ENCODE measurements around the gene PALMD. TPM values are rescaled to one million over a fixed set of nuclear protein-coding genes. Genes with fewer than 3 reads are reported as not detected.

The PALMD gene
- total and polyA plus RNA-seq, 4 donors: 12.1 to 42.5 (median 14.5) TPM

- 95% methylated on average over 2 of the region's 4 CpGs for WGBS (ENCODE audit: insufficient coverage)
- Histone ChIP-seq H3K27me3 (ENCODE audit: control insufficient read depth, insufficient read depth, low read length) (no peaks in the 10 kb centered on the region), H3K36me3 (ENCODE audit: control insufficient read depth, insufficient read depth, low read length) (no peaks in the 10 kb centered on the region), H3K4me3 (ENCODE audit: low read depth, low read length) (no peak overlapping the region), H3K9me3 (ENCODE audit: control insufficient read depth, insufficient read depth, low read length) (no peaks in the 10 kb centered on the region), H3K4me1 (ENCODE audit: control insufficient read depth, insufficient read depth, low read length) (no peaks in the 10 kb centered on the region), H3K27ac (ENCODE audit: low read depth, low read length) (no peak overlapping the region)
- DNase-seq (ENCODE audit: low read depth in 4 of 6, low spot score in 6 of 6): no peak
Measured at GRCh38 chr1:99669376-99669775, 23.5 kb downstream of the PALMD start.

GRCh38 chr1:99669821-99670220, 23.9 kb downstream of the PALMD start:
- no peaks in the 10 kb centered on the region for H3K36me3 ChIP-seq (ENCODE audit: control insufficient read depth, insufficient read depth, low read length)
- no peaks in the 10 kb centered on the region for H3K27me3 ChIP-seq (ENCODE audit: control insufficient read depth, insufficient read depth, low read length)
- H3K9me3 ChIP-seq (ENCODE audit: control insufficient read depth, insufficient read depth, low read length): no peaks in the 10 kb centered on the region
- DNase-seq (ENCODE audit: low read depth in 4 of 6, low spot score in 6 of 6): no peak
- no peak overlapping the region for H3K4me3 ChIP-seq (ENCODE audit: low read depth, low read length)
- no peak overlapping the region for H3K27ac ChIP-seq (ENCODE audit: low read depth, low read length)
- no peaks in the 10 kb centered on the region for H3K4me1 ChIP-seq (ENCODE audit: control insufficient read depth, insufficient read depth, low read length)
- no CpG with 5 or more reads among the region's 2 CpGs for WGBS (ENCODE audit: insufficient coverage)

- DNase-seq (ENCODE audit: low read depth in 4 of 6, low spot score in 6 of 6): no peak
- Histone ChIP-seq H3K4me1 (ENCODE audit: control insufficient read depth, insufficient read depth, low read length) (no peaks in the 10 kb centered on the region), H3K4me3 (ENCODE audit: low read depth, low read length) (no peak overlapping the region), H3K36me3 (ENCODE audit: control insufficient read depth, insufficient read depth, low read length) (no peaks in the 10 kb centered on the region), H3K27me3 (ENCODE audit: control insufficient read depth, insufficient read depth, low read length) (no peaks in the 10 kb centered on the region), H3K9me3 (ENCODE audit: control insufficient read depth, insufficient read depth, low read length) (no peaks in the 10 kb centered on the region), H3K27ac (ENCODE audit: low read depth, low read length) (no peak overlapping the region)
- WGBS (ENCODE audit: insufficient coverage): no CpG with 5 or more reads among the region's 1 CpG
Measured at GRCh38 chr1:99670583-99670982, 24.7 kb downstream of the PALMD start.

- whole genome bisulfite sequencing (ENCODE audit: insufficient coverage): 51% methylated on average over 3 of the region's 4 CpGs
- H3K27me3 ChIP-seq (ENCODE audit: control insufficient read depth, insufficient read depth, low read length): no peaks in the 10 kb centered on the region
- no peaks in the 10 kb centered on the region for H3K9me3 ChIP-seq (ENCODE audit: control insufficient read depth, insufficient read depth, low read length)
- H3K4me1 ChIP-seq (ENCODE audit: control insufficient read depth, insufficient read depth, low read length): no peaks in the 10 kb centered on the region
- H3K36me3 ChIP-seq (ENCODE audit: control insufficient read depth, insufficient read depth, low read length): no peaks in the 10 kb centered on the region
- H3K4me3 ChIP-seq (ENCODE audit: low read depth, low read length): no peak overlapping the region
- H3K27ac ChIP-seq (ENCODE audit: low read depth, low read length): no peak overlapping the region
- DNase-seq (ENCODE audit: low read depth in 4 of 6, low spot score in 6 of 6): peak in 1 of 6 donors; percentile 60
Measured at GRCh38 chr1:99672038-99672437, 26.1 kb downstream of the PALMD start.

GRCh38 chr1:99672530-99673213, 26.8 kb downstream of the PALMD start:
- Histone ChIP-seq H3K4me3 (ENCODE audit: low read depth, low read length) (no peak overlapping the region), H3K27ac (ENCODE audit: low read depth, low read length) (no peak overlapping the region), H3K9me3 (ENCODE audit: control insufficient read depth, insufficient read depth, low read length) (no peaks in the 10 kb centered on the region), H3K36me3 (ENCODE audit: control insufficient read depth, insufficient read depth, low read length) (no peaks in the 10 kb centered on the region), H3K27me3 (ENCODE audit: control insufficient read depth, insufficient read depth, low read length) (no peaks in the 10 kb centered on the region), H3K4me1 (ENCODE audit: control insufficient read depth, insufficient read depth, low read length) (no peaks in the 10 kb centered on the region)
- DNase-seq (ENCODE audit: low read depth in 4 of 6, low spot score in 6 of 6): peak in 1 of 6 donors; percentile 22
- WGBS (ENCODE audit: insufficient coverage): 49% methylated on average over 3 of the region's 6 CpGs

- 80% methylated on average over 1 of the region's 5 CpGs for WGBS (ENCODE audit: insufficient coverage)
- Histone ChIP-seq H3K27ac (ENCODE audit: low read depth, low read length) (no peak overlapping the region), H3K27me3 (ENCODE audit: control insufficient read depth, insufficient read depth, low read length) (no peaks in the 10 kb centered on the region), H3K4me1 (ENCODE audit: control insufficient read depth, insufficient read depth, low read length) (no peaks in the 10 kb centered on the region), H3K4me3 (ENCODE audit: low read depth, low read length) (no peak overlapping the region), H3K9me3 (ENCODE audit: control insufficient read depth, insufficient read depth, low read length) (no peaks in the 10 kb centered on the region), H3K36me3 (ENCODE audit: control insufficient read depth, insufficient read depth, low read length) (no peaks in the 10 kb centered on the region)
- peak in 1 of 6 donors; percentile 19 for DNase-seq (ENCODE audit: low read depth in 4 of 6, low spot score in 6 of 6)
Measured at GRCh38 chr1:99673315-99673714, 27.4 kb downstream of the PALMD start.

- 15% methylated on average over 2 of the region's 6 CpGs for WGBS (ENCODE audit: insufficient coverage)
- H3K4me1 ChIP-seq (ENCODE audit: control insufficient read depth, insufficient read depth, low read length): no peaks in the 10 kb centered on the region
- no peak overlapping the region for H3K27ac ChIP-seq (ENCODE audit: low read depth, low read length)
- no peaks in the 10 kb centered on the region for H3K36me3 ChIP-seq (ENCODE audit: control insufficient read depth, insufficient read depth, low read length)
- DNase-seq (ENCODE audit: low read depth in 4 of 6, low spot score in 6 of 6): no peak
- H3K27me3 ChIP-seq (ENCODE audit: control insufficient read depth, insufficient read depth, low read length): no peaks in the 10 kb centered on the region
- H3K4me3 ChIP-seq (ENCODE audit: low read depth, low read length): no peak overlapping the region
- no peaks in the 10 kb centered on the region for H3K9me3 ChIP-seq (ENCODE audit: control insufficient read depth, insufficient read depth, low read length)
Measured at GRCh38 chr1:99674115-99675064, 28.5 kb downstream of the PALMD start.

- Histone ChIP-seq H3K36me3 (ENCODE audit: control insufficient read depth, insufficient read depth, low read length) (no peaks in the 10 kb centered on the region), H3K27me3 (ENCODE audit: control insufficient read depth, insufficient read depth, low read length) (no peaks in the 10 kb centered on the region), H3K4me3 (ENCODE audit: low read depth, low read length) (no peak overlapping the region), H3K9me3 (ENCODE audit: control insufficient read depth, insufficient read depth, low read length) (no peaks in the 10 kb centered on the region), H3K27ac (ENCODE audit: low read depth, low read length) (no peak overlapping the region), H3K4me1 (ENCODE audit: control insufficient read depth, insufficient read depth, low read length) (no peaks in the 10 kb centered on the region)
- no peak for DNase-seq (ENCODE audit: low read depth in 4 of 6, low spot score in 6 of 6)
Measured at GRCh38 chr1:99675292-99675691, 29.4 kb downstream of the PALMD start.

- no peak for DNase-seq (ENCODE audit: low read depth in 4 of 6, low spot score in 6 of 6)
- H3K36me3 ChIP-seq (ENCODE audit: control insufficient read depth, insufficient read depth, low read length): no peaks in the 10 kb centered on the region
- no peaks in the 10 kb centered on the region for H3K9me3 ChIP-seq (ENCODE audit: control insufficient read depth, insufficient read depth, low read length)
- no CpG with 5 or more reads among the region's 1 CpG for WGBS (ENCODE audit: insufficient coverage)
- H3K27ac ChIP-seq (ENCODE audit: low read depth, low read length): no peak overlapping the region
- no peak overlapping the region for H3K4me3 ChIP-seq (ENCODE audit: low read depth, low read length)
- no peaks in the 10 kb centered on the region for H3K27me3 ChIP-seq (ENCODE audit: control insufficient read depth, insufficient read depth, low read length)
- no peaks in the 10 kb centered on the region for H3K4me1 ChIP-seq (ENCODE audit: control insufficient read depth, insufficient read depth, low read length)
Measured at GRCh38 chr1:99675994-99676393, 30.1 kb downstream of the PALMD start.

- H3K4me3 ChIP-seq (ENCODE audit: low read depth, low read length): no peak overlapping the region
- no peaks in the 10 kb centered on the region for H3K9me3 ChIP-seq (ENCODE audit: control insufficient read depth, insufficient read depth, low read length)
- DNase-seq (ENCODE audit: low read depth in 4 of 6, low spot score in 6 of 6): no peak
- H3K27me3 ChIP-seq (ENCODE audit: control insufficient read depth, insufficient read depth, low read length): no peaks in the 10 kb centered on the region
- H3K27ac ChIP-seq (ENCODE audit: low read depth, low read length): no peak overlapping the region
- H3K36me3 ChIP-seq (ENCODE audit: control insufficient read depth, insufficient read depth, low read length): no peaks in the 10 kb centered on the region
- no peaks in the 10 kb centered on the region for H3K4me1 ChIP-seq (ENCODE audit: control insufficient read depth, insufficient read depth, low read length)
Measured at GRCh38 chr1:99676876-99677275, 31.0 kb downstream of the PALMD start.

Data from spinal cord (tissue), 10 donors.